ENCODE results near the gene EMP3. TPM values are rescaled to one million over a fixed set of nuclear protein-coding genes. Genes with fewer than 3 reads are reported as not detected.

EMP3 gene
- total and polyA plus RNA-seq, 2 of the 13 experiments (the other 11 are each of a cell fraction or from before 2014, with no cell fraction given) = 2.2 to 7.8 TPM

DNA sequence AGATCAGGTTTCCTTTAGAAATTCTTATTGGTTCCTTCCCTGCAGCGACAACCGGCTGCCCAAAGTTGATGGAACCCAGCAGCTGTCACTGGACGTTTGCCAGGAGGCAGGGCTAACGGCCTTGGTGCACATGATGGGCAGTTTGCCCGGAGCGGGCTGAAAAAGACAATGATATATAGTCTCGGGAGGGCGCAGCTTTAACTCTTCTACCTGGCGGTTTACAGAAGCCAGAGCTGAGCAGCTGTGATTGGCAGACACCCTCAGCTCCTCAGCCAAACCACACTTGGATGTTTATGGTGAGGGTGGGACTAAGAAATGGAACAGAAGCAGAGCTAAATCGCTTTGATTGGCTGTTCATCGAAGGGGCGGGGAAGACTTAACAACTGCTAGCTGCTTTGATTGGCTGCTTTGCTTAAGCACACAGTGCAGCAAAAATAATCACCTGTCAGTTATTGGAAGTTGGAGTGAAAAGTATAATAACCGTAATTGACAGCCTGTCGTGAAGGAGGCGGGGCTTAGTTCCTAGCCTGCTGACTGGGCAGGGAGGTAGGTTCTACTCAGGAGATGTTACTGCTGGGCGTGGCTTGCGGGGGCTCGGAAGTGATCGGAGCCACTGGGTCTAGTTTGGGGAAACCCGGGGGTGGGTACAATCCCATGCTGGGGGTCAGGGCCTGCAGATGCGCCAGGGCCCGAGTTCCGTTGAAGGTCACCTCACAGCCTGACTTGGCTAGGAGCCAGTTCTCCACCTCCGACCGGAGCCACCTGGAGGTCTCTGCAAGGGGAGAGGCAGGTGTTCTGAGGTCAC is 7.5 kb downstream of the EMP3 start (continued):
- TF ChIP-seq SMAD1 (CRISPR knock-in tag; IDR thresholded peaks at IDR 0.05; ENCODE audit: borderline replicate concordance, low read depth) (no peak), ZNF530 (CRISPR knock-in tag; IDR thresholded peaks at IDR 0.05; ENCODE audit: low read depth) (no peak), NR2F6 (IDR thresholded peaks at IDR 0.05) (no peak), NR2F6 (CRISPR knock-in tag; IDR thresholded peaks at IDR 0.05) (no peak), CREB1 (IDR thresholded peaks at IDR 0.05) (no peak), CREB1 (CRISPR knock-in tag; IDR thresholded peaks at IDR 0.05) (peak; percentile 51; the same call in 1 of the 2 replicates), ZNF567 (CRISPR knock-in tag; IDR thresholded peaks at IDR 0.05; ENCODE audit: borderline replicate concordance) (no peak), ZNF747 (CRISPR knock-in tag; IDR thresholded peaks at IDR 0.05; ENCODE audit: borderline replicate concordance) (no peak), NR2F1 (CRISPR knock-in tag; IDR thresholded peaks at IDR 0.05) (no peak), NBN (conservative IDR thresholded peaks at IDR 0.05) (no peak), ZNF879 (CRISPR knock-in tag; IDR thresholded peaks at IDR 0.05) (no peak), ZNF331 (CRISPR knock-in tag; IDR thresholded peaks at IDR 0.05) (no peak; the same call in 1 of the 2 replicates), ATF1 (CRISPR knock-in tag; IDR thresholded peaks at IDR 0.05) (no peak), KDM5B (CRISPR knock-in tag; IDR thresholded peaks at IDR 0.05; ENCODE audit: borderline replicate concordance) (no peak), ZNF296 (CRISPR knock-in tag; conservative IDR thresholded peaks at IDR 0.05) (no peak), FOXK2 (IDR thresholded peaks at IDR 0.05) (no peak), ATAD3A (CRISPR knock-in tag; IDR thresholded peaks at IDR 0.05) (no peak), SMAD3 (CRISPR knock-in tag; IDR thresholded peaks at IDR 0.05) (no peak), ZNF678 (CRISPR knock-in tag; IDR thresholded peaks at IDR 0.05) (no peak), ATM (IDR thresholded peaks at IDR 0.05; ENCODE audit: borderline replicate concordance) (no peak), POLR2G (IDR thresholded peaks at IDR 0.05; ENCODE audit: low read depth, low read length) (peak; percentile 56; the same call in 1 of the 2 replicates), NFYC (CRISPR knock-in tag; IDR thresholded peaks at IDR 0.05) (peak; percentile 85), SETDB1 (CRISPR knock-in tag; IDR thresholded peaks at IDR 0.05; ENCODE audit: borderline replicate concordance) (no peak), ZNF468 (CRISPR knock-in tag; IDR thresholded peaks at IDR 0.05) (no peak)
- TF ChIP-seq, protein P1, sequence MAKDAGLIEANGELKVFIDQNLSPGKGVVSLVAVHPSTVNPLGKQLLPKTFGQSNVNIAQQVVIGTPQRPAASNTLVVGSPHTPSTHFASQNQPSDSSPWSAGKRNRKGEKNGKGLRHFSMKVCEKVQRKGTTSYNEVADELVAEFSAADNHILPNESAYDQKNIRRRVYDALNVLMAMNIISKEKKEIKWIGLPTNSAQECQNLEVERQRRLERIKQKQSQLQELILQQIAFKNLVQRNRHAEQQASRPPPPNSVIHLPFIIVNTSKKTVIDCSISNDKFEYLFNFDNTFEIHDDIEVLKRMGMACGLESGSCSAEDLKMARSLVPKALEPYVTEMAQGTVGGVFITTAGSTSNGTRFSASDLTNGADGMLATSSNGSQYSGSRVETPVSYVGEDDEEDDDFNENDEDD (CRISPR knock-in tag; IDR thresholded peaks at IDR 0.05; ENCODE audit: borderline replicate concordance) = no peak; the same call in 1 of the 2 replicates
- TF ChIP-seq, protein P2, sequence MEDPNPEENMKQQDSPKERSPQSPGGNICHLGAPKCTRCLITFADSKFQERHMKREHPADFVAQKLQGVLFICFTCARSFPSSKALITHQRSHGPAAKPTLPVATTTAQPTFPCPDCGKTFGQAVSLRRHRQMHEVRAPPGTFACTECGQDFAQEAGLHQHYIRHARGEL (CRISPR knock-in tag; IDR thresholded peaks at IDR 0.05) = no peak
- TF ChIP-seq, protein P3, sequence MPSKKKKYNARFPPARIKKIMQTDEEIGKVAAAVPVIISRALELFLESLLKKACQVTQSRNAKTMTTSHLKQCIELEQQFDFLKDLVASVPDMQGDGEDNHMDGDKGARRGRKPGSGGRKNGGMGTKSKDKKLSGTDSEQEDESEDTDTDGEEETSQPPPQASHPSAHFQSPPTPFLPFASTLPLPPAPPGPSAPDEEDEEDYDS (CRISPR knock-in tag; IDR thresholded peaks at IDR 0.05) = peak; percentile 84
- TF ChIP-seq, protein P4, sequence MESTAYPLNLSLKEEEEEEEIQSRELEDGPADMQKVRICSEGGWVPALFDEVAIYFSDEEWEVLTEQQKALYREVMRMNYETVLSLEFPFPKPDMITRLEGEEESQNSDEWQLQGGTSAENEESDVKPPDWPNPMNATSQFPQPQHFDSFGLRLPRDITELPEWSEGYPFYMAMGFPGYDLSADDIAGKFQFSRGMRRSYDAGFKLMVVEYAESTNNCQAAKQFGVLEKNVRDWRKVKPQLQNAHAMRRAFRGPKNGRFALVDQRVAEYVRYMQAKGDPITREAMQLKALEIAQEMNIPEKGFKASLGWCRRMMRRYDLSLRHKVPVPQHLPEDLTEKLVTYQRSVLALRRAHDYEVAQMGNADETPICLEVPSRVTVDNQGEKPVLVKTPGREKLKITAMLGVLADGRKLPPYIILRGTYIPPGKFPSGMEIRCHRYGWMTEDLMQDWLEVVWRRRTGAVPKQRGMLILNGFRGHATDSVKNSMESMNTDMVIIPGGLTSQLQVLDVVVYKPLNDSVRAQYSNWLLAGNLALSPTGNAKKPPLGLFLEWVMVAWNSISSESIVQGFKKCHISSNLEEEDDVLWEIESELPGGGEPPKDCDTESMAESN (CRISPR knock-in tag; conservative IDR thresholded peaks at IDR 0.05) = 0 out of 2 replicates have a peak, but pooled peaks have one; percentile 42
- TF ChIP-seq, protein P5, sequence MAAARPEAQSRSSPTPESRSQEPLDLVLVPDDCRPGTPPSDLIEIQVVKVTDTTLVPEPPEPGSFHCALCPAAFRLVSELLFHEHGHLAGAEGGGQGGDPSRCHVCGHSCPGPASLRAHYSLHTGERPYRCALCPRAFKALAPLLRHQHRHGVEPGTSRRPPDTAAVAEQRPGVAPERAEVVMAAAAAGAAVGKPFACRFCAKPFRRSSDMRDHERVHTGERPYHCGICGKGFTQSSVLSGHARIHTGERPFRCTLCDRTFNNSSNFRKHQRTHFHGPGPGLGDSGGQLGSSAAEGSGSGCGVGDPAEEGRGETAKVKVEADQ (CRISPR knock-in tag; IDR thresholded peaks at IDR 0.05; ENCODE audit: borderline replicate concordance) = no peak
